ENCODE results near the gene UMPS.
A peak's percentile ranks its signal among the peaks of the same experiment; 100 is the strongest.
"Not testable (repeated sequence)": the region's sequence is repeated elsewhere in the genome, so short reads cannot be mapped to it uniquely, and the experiment has no call there.

The UMPS gene

GRCh38 chr3:124707656-124708062 is 22.6 kb upstream of the UMPS start:
- no peak for DNase-seq

- DNase-seq, result no peak
These were observed 15.9 kb upstream of the UMPS start for GRCh38 chr3:124714223-124714853.

DNA sequence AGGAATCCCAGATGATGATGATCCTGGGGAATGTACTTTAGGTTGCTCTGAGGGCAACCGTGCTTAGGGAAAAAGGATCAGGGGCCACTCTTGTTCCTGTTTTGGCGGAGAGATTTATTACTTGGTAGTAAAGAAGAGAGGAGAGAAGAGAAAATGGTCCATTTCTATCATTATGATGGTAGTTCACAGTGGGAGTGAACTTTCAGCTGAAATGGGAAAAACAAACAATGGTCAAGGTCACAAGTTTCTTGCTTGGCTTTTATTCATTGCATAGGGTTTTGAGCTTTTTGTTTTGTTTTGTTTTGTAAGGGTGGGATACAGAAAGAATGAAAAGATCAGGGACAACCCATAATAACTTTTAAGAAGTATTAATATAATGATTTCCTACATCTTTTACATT is 7.7 kb upstream of the UMPS start:
- DNase-seq, result no peak

GRCh38 chr3:124730941-124731297 is 667 bp downstream of the UMPS start:
- no peak for DNase-seq

- no peak for DNase-seq
These were observed 1.5 kb downstream of the UMPS start for GRCh38 chr3:124731760-124732159.

DNA sequence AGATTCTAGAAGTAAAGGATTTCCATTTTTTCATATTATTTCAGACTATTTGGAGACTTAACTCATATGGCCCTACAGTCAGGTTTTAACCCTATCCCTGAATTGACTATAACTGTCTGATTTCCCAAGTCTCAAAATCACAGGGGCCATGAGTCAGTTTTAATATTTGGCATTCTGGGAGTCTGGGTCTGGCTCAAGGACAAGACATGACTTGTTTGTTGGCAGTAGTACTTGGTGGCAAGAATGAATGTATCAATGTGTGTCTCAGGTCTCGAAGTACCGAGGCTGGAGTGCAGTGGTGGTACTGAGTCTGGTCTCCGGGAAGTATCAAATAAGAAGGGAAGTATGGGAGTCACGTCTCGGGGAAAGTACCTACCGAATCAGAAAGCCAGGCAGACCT is 10.8 kb downstream of the UMPS start:
- no peak for DNase-seq

DNA sequence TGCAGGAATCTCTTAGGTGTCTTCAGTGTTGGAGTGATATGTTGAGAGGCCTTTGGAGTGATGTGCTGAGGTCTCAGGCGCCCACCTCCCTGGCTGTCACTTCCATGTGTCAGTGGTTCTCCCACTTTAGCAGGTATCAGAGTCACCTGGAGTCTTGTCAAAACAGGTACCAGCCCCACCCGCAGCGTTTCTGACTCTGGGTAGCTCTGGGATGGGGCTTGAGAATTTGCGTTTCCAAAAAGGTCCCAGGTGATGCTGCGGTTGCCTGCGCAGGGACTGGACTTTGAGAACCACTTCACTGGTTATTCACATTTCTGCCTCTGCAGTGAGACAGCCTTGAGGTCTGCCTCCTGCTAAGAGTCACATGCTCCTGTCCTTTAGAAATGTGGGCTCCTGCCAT is 15.5 kb downstream of the UMPS start:
- DNase-seq, result no peak

GRCh38 chr3:124747111-124747981 is 17.1 kb downstream of the UMPS start:
- DNase-seq, result no peak

GRCh38 chr3:124748560-124749198 is 18.4 kb downstream of the UMPS start:
- DNase-seq, result no peak

DNA sequence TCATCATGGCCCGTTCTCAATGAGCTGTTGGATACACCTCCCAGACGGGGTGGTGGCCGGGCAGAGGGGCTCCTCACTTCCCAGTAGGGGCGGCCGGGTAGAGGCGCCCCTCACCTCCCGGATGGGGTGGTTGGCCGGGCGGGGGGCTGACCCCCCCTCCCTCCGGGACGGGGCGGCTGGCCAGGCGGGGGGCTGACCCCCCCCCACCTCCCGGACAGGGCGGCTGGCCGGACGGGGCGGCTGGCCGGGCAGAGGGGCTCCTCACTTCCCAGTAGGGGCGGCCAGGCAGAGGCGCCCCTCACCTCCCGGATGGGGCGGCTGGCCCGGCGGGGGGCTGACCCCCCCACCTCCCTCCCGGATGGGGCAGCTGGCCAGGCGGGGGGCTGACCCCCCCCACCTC is 19.6 kb downstream of the UMPS start:
- DNase-seq, result not testable (repeated sequence)

- DNase-seq, result no peak
These were observed 21.2 kb downstream of the UMPS start for GRCh38 chr3:124751501-124751900.

GRCh38 chr3:124752051-124752450 is 21.8 kb downstream of the UMPS start:
- no peak for DNase-seq

DNA sequence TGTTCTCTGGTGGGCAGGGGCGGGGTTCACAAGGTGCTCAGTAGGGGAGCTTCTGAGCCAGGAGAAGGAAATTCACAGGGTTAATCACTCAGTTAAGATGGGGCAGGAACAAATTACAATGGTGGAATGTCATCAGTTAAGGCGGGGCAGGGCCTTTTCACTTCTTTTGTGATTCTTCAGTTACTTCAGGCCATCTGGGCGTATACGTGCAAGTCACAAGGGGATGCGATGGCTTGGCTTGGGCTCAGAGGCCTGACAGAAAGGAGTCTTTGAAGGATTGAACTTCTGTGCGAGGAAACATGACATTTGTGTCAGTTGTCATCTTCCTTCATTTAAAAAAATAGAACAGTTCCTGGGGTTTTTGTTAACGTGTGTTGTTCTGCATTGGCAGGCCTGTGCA is 27.7 kb downstream of the UMPS start:
- DNase-seq, result not testable (repeated sequence)

GRCh38 chr3:124758851-124759635 is 28.8 kb downstream of the UMPS start:
- no peak for DNase-seq

GRCh38 chr3:124759666-124760401 is 29.6 kb downstream of the UMPS start:
- no peak for DNase-seq

GRCh38 chr3:124760601-124761000 is 30.3 kb downstream of the UMPS start:
- DNase-seq, result no peak

DNA sequence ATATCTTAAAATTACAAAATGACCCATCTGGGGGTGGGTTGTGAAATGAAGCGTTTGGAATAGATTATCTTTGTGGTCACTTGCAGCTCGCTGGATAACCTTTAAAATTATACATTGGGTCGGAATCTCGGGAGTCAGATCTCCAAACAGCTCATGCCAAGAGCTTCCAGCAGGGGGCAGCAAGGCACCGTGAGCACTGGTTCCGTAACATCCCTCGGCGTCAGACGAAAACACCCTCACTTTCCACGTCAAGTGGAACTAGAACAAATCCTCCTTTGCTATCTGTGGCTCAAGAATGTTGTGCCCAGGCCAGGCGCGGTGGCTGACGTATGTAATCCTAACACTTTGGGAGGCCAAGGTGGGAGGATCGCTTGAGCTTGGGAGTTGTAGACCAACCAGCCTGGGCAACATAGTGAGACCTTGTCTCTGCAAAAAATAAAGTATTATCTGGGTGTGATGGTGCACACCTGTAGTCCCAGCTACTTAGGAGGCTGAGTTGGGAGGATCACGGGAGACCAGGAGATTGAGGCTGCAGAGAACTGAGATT is 31.1 kb downstream of the UMPS start:
- DNase-seq, result peak; percentile 81

DNA sequence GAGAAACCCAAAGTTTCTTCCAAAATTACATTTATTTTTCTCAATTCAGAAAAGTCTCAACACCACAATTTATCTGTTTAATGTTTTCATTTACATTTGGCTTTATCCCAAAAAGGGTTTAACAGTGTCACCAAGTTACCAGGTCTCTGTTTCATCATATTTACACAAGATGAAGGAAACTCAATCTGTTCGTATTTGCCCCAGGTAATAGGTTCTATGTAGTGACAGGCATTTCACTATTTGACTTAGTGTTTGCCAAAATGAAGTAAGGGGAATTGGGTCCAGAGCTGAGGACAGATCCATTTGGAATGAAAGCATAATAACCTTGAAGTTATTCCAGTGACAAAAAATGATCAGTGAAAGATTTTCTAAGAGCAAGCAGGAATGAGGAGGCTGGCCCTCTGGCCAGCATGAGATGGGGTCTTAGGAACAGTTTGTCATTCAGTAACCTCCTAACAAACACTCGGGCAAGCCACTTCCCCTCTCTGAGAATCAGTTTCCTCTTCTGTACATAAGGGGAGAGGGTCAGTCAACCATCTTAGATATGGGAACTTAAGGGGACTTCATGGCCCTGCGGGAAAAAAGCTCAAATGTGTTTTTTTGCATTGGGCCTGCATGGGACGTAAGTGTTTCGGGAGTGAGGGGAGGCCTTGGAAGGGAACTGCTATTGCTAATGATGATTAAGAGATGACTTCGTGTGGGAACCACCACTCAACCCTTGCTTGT is 31.8 kb downstream of the UMPS start:
- no peak for DNase-seq

- no peak for DNase-seq
These were observed 32.4 kb downstream of the UMPS start for GRCh38 chr3:124762661-124763011.

DNA sequence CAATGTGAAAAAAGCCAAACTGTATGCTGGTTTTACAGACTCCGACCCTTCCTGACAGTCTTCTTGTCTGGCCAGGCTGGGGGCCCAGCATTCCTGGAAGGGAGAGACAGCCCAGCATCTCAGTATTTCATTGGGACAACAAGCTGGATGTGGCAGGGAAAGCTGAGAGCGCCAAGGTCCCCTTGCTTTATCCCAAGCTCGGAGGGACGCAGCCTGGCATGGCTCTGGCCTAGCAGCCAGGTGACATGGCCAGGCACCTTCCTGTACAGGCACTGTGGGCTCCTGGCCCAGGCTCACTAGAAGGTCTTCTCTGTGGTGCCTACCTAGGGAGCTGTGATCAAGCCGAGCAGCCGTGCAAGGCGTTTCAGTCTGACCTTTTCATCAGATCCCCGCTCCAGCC is 33.0 kb downstream of the UMPS start:
- DNase-seq, result no peak

- no peak for DNase-seq
These were observed 33.5 kb downstream of the UMPS start for GRCh38 chr3:124763644-124764358.
